ENCODE measurements around the gene ARHGEF39. TPM values are rescaled to one million over a fixed set of nuclear protein-coding genes. Genes with fewer than 3 reads are reported as not detected.
A peak's percentile ranks its signal among the peaks of the same experiment; 100 is the strongest.

Gene ARHGEF39
- total and polyA plus RNA-seq, 9 of the 15 experiments (the other 6 are each of a cell fraction or from before 2014, with no cell fraction given): 2.8 to 21.7 (median 12.9) TPM

GRCh38 chr9:35664531-35665470, at the start of gene ARHGEF39 (continued):
- TF ChIP-seq NR2C1 (IDR thresholded peaks at IDR 0.05): no peak
- no peak for TF ChIP-seq NR2C1 (tag; IDR thresholded peaks at IDR 0.05)
- 0 out of 2 replicates have a peak, but pooled peaks have one; percentile 18 for TF ChIP-seq CC2D1A (IDR thresholded peaks at IDR 0.05)
- TF ChIP-seq MNT (conservative IDR thresholded peaks at IDR 0.05): peak; percentile 28 to 66; a peak in 3 of 4 replicates
- TF ChIP-seq ELF1 (tag; IDR thresholded peaks at IDR 0.05): peak; percentile 81
- no peak for TF ChIP-seq ZNF668 (CRISPR knock-in tag; IDR thresholded peaks at IDR 0.05)
- peak; percentile 24 for TF ChIP-seq TAF1 (IDR thresholded peaks at IDR 0.05; ENCODE audit: control insufficient read depth, extremely low read depth, insufficient read depth, low read length, severe bottlenecking)
- TF ChIP-seq POLR2A (conservative IDR thresholded peaks at IDR 0.05): peak; percentile 83
- TF ChIP-seq PTTG1 (tag; IDR thresholded peaks at IDR 0.05; ENCODE audit: low read depth): no peak
- TF ChIP-seq FOXK2 (conservative IDR thresholded peaks at IDR 0.05 in 1 of 2, IDR thresholded peaks at IDR 0.05 in 1 of 2; ENCODE audit: low read depth in 2 of 2): no peak
- TF ChIP-seq PCBP2 (IDR thresholded peaks at IDR 0.05; ENCODE audit: low read depth, low read length, poor library complexity, severe bottlenecking): no peak
- TF ChIP-seq KAT8 (IDR thresholded peaks at IDR 0.05; ENCODE audit: low read depth): no peak
- TF ChIP-seq ERF (CRISPR knock-in tag; IDR thresholded peaks at IDR 0.05): no peak
- TF ChIP-seq MYNN (IDR thresholded peaks at IDR 0.05): peak; percentile 47; the same call in 1 of the 2 replicates
- TF ChIP-seq MYNN (CRISPR knock-in tag; IDR thresholded peaks at IDR 0.05): no peak
- TF ChIP-seq ARID4B (CRISPR knock-in tag; IDR thresholded peaks at IDR 0.05): peak; percentile 77; the same call in 1 of the 2 replicates
- TF ChIP-seq PRMT5 (CRISPR knock-in tag; IDR thresholded peaks at IDR 0.05): no peak
- no peak for TF ChIP-seq ZNF263 (CRISPR knock-in tag; IDR thresholded peaks at IDR 0.05; ENCODE audit: borderline replicate concordance)
- TF ChIP-seq MYC (IDR thresholded peaks at IDR 0.05; ENCODE audit: low read depth, low read length): peak; percentile 75
- TF ChIP-seq MYC (CRISPR knock-in tag; IDR thresholded peaks at IDR 0.05; ENCODE audit: borderline replicate concordance, low read depth): no peak
- no peak for TF ChIP-seq PHF21A (IDR thresholded peaks at IDR 0.05; ENCODE audit: borderline replicate concordance, low read depth)
- TF ChIP-seq RAD51 (IDR thresholded peaks at IDR 0.05; ENCODE audit: borderline replicate concordance, low read depth): no peak
- TF ChIP-seq NUFIP1 (IDR thresholded peaks at IDR 0.05; ENCODE audit: partially characterized antibody): no peak
- TF ChIP-seq POLR3A (IDR thresholded peaks at IDR 0.05; ENCODE audit: borderline replicate concordance, extremely low read depth, insufficient read depth, insufficient read length): no peak
